ENCODE measurements around the gene LRRC38. TPM values are rescaled to one million over a fixed set of nuclear protein-coding genes. Genes with fewer than 3 reads are reported as not detected.

The LRRC38 gene
- polyA plus RNA-seq, 1 experiment = not detected

DNA sequence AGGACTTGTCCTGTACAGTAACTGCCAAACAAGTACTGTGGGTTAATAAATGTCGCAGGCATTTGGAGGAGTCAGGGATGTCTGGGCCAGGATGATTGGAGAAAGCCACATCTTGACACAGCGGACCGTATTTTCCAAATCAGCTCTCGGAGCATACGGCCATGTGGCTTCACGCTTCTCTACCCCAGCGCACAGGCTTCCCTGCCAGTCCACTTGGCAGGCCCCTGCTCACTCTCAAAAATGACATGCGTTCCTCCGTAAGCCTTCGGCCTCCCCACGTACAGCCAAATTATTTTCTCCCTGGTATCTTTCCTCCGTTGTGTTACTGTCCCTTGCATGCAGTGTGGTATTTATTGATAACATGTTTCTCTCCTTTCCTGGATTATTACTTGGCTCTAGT is 7.2 kb upstream of the LRRC38 start:
- no peak for DNase-seq (ENCODE audit: low read depth)
- H3K27me3 ChIP-seq (ENCODE audit: control insufficient read depth, insufficient read depth, low read length) = no peaks in the 10 kb centered on the region
- TF ChIP-seq CTCF (IDR thresholded peaks at IDR 0.05; ENCODE audit: insufficient read depth, low read depth, low read length) = no peak
- CTCF ChIA-PET = no interaction called here
- POLR2A ChIA-PET = no interaction called here
- H3K4me3 ChIP-seq (ENCODE audit: low read depth, low read length) = no peak overlapping the region
- H3K36me3 ChIP-seq (ENCODE audit: control insufficient read depth, insufficient read depth, low read length) = no peaks in the 10 kb centered on the region

DNA sequence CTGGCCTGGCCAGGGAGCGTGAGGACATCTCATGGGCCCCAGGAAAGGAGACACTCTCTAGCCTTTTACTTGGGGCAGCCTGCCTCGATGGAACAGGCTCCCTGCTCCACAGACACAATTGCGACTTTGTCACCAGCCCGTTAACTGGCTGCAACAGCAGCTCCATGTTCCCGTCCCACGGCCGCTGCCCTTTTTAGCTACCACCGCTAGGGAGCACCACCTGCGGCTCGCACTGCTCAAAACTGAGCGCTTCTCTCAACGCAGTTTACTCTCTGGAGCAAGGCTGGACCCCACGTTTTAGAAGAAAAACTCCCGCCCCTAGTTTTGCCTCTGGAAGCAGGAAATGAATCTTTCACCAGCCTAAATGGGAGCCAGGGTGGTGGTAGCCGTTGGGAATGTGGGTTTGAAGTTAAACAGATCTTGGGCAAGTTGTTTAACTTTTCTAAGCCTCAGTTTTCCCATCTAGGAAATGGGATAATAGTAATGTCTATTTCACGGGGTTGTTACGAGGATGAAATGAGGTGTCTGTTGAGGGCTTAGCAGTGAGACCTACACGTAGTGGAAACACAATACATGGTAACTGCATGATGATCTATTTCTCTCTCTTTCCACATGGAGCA is 3.5 kb upstream of the LRRC38 start:
- no peak for DNase-seq (ENCODE audit: low read depth)
- CTCF ChIA-PET = no interaction called here
- H3K27me3 ChIP-seq (ENCODE audit: control insufficient read depth, insufficient read depth, low read length) = no peaks in the 10 kb centered on the region
- POLR2A ChIA-PET = no interaction called here
- H3K36me3 ChIP-seq (ENCODE audit: control insufficient read depth, insufficient read depth, low read length) = no peaks in the 10 kb centered on the region
- TF ChIP-seq CTCF (IDR thresholded peaks at IDR 0.05; ENCODE audit: insufficient read depth, low read depth, low read length) = no peak
- H3K4me3 ChIP-seq (ENCODE audit: low read depth, low read length) = no peak overlapping the region

GRCh38 chr1:13516606-13517005 is 2.8 kb upstream of the LRRC38 start:
- TF ChIP-seq CTCF (IDR thresholded peaks at IDR 0.05; ENCODE audit: insufficient read depth, low read depth, low read length) = no peak
- Histone ChIP-seq H3K36me3 (ENCODE audit: control insufficient read depth, insufficient read depth, low read length) (no peaks in the 10 kb centered on the region), H3K4me3 (ENCODE audit: low read depth, low read length) (no peak overlapping the region), H3K27me3 (ENCODE audit: control insufficient read depth, insufficient read depth, low read length) (no peaks in the 10 kb centered on the region)
- ChIA-PET POLR2A (no interaction called here), CTCF (no interaction called here)
- DNase-seq (ENCODE audit: low read depth) = no peak

DNA sequence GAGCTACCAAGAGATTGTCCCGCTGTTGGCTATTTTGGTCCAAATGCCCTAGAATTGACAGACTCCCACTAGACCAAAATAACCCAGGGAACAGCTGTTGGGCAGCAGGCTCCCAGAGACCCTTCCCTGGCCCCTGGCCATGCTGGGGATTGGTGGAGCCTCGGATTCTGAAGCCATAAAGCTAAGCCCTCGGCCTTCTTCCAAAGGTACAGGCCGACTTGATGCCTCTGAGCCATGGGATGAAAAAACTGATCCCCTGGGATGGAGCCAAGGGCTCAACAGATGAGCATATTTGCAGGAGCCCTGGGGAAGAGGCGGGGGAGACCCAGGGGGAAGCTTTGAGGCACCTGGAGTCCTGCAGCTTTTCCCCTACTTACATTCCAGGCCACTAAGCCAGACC is 1.0 kb upstream of the LRRC38 start:
- no peak for DNase-seq (ENCODE audit: low read depth)
- CTCF ChIA-PET = no interaction called here
- H3K4me3 ChIP-seq (ENCODE audit: low read depth, low read length) = no peak overlapping the region
- no peaks in the 10 kb centered on the region for H3K36me3 ChIP-seq (ENCODE audit: control insufficient read depth, insufficient read depth, low read length)
- POLR2A ChIA-PET = no interaction called here
- H3K27me3 ChIP-seq (ENCODE audit: control insufficient read depth, insufficient read depth, low read length) = no peaks in the 10 kb centered on the region
- no peak for TF ChIP-seq CTCF (IDR thresholded peaks at IDR 0.05; ENCODE audit: insufficient read depth, low read depth, low read length)

DNA sequence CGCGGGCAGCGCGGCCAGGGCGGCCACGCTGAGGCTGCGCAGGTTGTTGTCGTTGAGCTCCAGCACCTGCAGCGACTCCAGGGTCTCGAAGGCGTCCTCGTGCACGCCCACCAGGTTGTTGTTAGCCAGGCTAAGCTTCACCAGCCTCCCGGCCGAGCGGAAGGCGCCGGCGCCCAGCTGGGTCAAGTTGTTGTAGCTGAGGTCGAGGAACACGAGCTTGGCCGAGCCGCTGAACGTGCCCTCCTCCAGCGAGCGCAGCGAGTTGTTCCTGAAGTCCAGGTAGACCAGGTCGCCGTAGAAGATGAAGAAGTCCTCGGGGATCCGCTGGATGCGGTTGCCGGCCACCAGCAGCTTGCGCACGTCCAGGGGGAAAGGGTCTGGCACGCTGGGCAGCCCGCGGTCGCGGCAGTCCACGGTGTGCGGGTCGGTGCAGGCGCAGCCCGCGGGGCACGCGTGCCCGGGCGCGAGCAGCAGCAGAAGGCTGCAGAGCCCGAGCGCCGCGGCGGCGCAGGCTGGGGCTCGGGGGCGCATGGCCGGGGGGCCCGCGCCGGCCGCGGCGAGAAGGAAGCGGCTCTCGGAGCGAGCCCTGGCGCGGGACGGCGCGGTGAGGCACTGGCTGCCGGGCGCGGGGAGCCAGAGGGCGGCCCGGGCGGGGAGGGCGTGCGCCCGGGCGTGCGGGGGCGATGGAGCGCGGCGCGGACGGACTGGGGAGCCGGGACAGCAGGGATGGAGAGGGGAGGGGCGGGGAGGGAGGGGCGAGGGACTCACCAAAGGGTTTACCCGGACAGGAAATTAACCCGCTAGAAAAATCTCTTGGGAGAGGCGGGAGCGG is 524 bp downstream of the LRRC38 start:
- POLR2A ChIA-PET = no interaction called here
- CTCF ChIA-PET = interaction anchor here (0.6 kb wide), 1 partner anchor 22 kb away, joined by 3 read pairs; no protein-coding TSS in a partner anchor

More for the DNA sequence above, 524 bp downstream of the LRRC38 start:
- Histone ChIP-seq H3K36me3 (ENCODE audit: control insufficient read depth, insufficient read depth, low read length) (no peaks in the 10 kb centered on the region), H3K27me3 (ENCODE audit: control insufficient read depth, insufficient read depth, low read length) (no peaks in the 10 kb centered on the region), H3K4me3 (ENCODE audit: low read depth, low read length) (no peak overlapping the region)
- no peak for TF ChIP-seq CTCF (IDR thresholded peaks at IDR 0.05; ENCODE audit: insufficient read depth, low read depth, low read length)
- no peak for DNase-seq (ENCODE audit: low read depth)
